DMS114 treated with DMSO at 0.1 percent for 48 hours (cell line): ENCODE measurements around the gene SEZ6L.

Source experiments
- DNase-seq: peaks from one replicate; lab custom pipeline; 2025; ENCODE audit not compliant: unreplicated experiment; lab: John Stamatoyannopoulos, UW

The SEZ6L gene

GRCh38 chr22:26328221-26328620, 159.0 kb downstream of the SEZ6L start:
- no peak for DNase-seq

- DNase-seq: peak; percentile 30
Measured at GRCh38 chr22:26330971-26331625, 161.8 kb downstream of the SEZ6L start.

GRCh38 chr22:26333088-26333800, 164.0 kb downstream of the SEZ6L start:
- DNase-seq: no peak

- DNase-seq: no peak
Measured at GRCh38 chr22:26334232-26334631, 165.0 kb downstream of the SEZ6L start.

- DNase-seq: no peak
Measured at GRCh38 chr22:26336773-26337172, 167.5 kb downstream of the SEZ6L start.

- DNase-seq: no peak
Measured at GRCh38 chr22:26339755-26340154, 170.5 kb downstream of the SEZ6L start.

- DNase-seq: no peak
Measured at GRCh38 chr22:26342745-26343410, 173.6 kb downstream of the SEZ6L start.

- no peak for DNase-seq
Measured at GRCh38 chr22:26345496-26345895, 176.2 kb downstream of the SEZ6L start.

- no peak for DNase-seq
Measured at GRCh38 chr22:26348810-26349526, 179.7 kb downstream of the SEZ6L start.

- DNase-seq: no peak
Measured at GRCh38 chr22:26354707-26355106, 185.4 kb downstream of the SEZ6L start.

GRCh38 chr22:26357281-26357680, 188.0 kb downstream of the SEZ6L start:
- no peak for DNase-seq

- no peak for DNase-seq
Measured at GRCh38 chr22:26357813-26358212, 188.6 kb downstream of the SEZ6L start.

- DNase-seq: no peak
Measured at GRCh38 chr22:26359156-26359555, 189.9 kb downstream of the SEZ6L start.

GRCh38 chr22:26360169-26360885, 191.1 kb downstream of the SEZ6L start:
- peak; percentile 64 for DNase-seq

- DNase-seq: no peak
Measured at GRCh38 chr22:26362471-26362870, 193.2 kb downstream of the SEZ6L start.

- peak; percentile 83 for DNase-seq
Measured at GRCh38 chr22:26364066-26365015, 195.1 kb downstream of the SEZ6L start.

GRCh38 chr22:26367402-26368245, 198.4 kb downstream of the SEZ6L start:
- DNase-seq: peak; percentile 19

GRCh38 chr22:26372890-26373289, 203.6 kb downstream of the SEZ6L start:
- DNase-seq: no peak
